T47D (cell line): Measurements from ENCODE around the gene FSD1.

Source experiments
- DNase-seq, 2 experiments: peaks; one replicate each; pipeline versions ENCODE4 v3.0.0 to v3.0.0-alpha.2; 2011 to 2012; ENCODE audit warnings: low read depth in 1 of 2, low spot score in 1 of 2
- JUND ChIP-seq: IDR thresholded peaks from 2 replicates; pipeline ENCODE4 v1.6.1; 2012; ENCODE audit warnings: low read depth
- in situ Hi-C: cut with HindIII; loops from 2 replicates; pipeline ENCODE4 v1.10.0; 2016; ENCODE audit warnings: low sequenced_read_pairs, low pct_unique_long_range_greater_than_20kb

The FSD1 gene

GRCh38 chr19:4313847-4314490, 9.6 kb downstream of the FSD1 start:
- TF ChIP-seq JUND: no peak
- in situ Hi-C loops: no loop called here

GRCh38 chr19:4316956-4317355, 12.6 kb downstream of the FSD1 start:
- in situ Hi-C loops: no loop called here
- no peak for DNase-seq
- no peak for TF ChIP-seq JUND

More at GRCh38 chr19:4313847-4314490, 9.6 kb downstream of the FSD1 start:
- no peak for DNase-seq

- in situ Hi-C loops: no loop called here
- no peak for TF ChIP-seq JUND
- DNase-seq: no peak
Measured at GRCh38 chr19:4318460-4318859, 14.1 kb downstream of the FSD1 start.

- no peak for TF ChIP-seq JUND
- no peak for DNase-seq
- in situ Hi-C loops: no loop called here
Measured at GRCh38 chr19:4319067-4319718, 14.8 kb downstream of the FSD1 start.

GRCh38 chr19:4320419-4320818, 16.0 kb downstream of the FSD1 start:
- DNase-seq: no peak
- in situ Hi-C loops: no loop called here
- no peak for TF ChIP-seq JUND

GRCh38 chr19:4322942-4323665, 18.7 kb downstream of the FSD1 start:
- DNase-seq: no peak
- in situ Hi-C loops: no loop called here
- no peak for TF ChIP-seq JUND

DNA sequence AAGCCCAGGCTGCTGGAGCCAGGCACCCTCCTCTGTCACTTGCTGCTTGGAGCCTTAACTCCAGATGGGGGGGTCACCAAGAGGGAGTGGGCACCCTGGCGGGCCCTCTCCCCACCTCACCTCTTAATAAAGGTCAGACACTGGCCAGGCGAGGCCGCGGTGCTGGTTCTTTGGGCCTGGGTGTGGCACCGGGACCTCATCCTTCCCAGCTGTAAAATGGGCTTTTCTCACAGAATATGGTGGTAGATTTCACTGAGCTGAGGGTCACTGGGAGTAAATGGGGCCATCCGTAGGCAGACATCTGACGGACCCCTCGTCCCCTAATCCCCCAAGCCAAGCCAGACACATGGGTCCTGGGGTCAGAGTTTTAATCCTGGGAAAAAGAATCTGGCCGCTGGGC, 19.3 kb downstream of the FSD1 start:
- no peak for TF ChIP-seq JUND
- no peak for DNase-seq
- in situ Hi-C loops: no loop called here

GRCh38 chr19:4324228-4324627, 19.8 kb downstream of the FSD1 start:
- TF ChIP-seq JUND: no peak
- in situ Hi-C loops: no loop called here
- no peak for DNase-seq

GRCh38 chr19:4326215-4326836, 21.9 kb downstream of the FSD1 start:
- DNase-seq: no peak
- no peak for TF ChIP-seq JUND
- in situ Hi-C loops: no loop called here

- in situ Hi-C loops: no loop called here
- no peak for DNase-seq
- TF ChIP-seq JUND: no peak
Measured at GRCh38 chr19:4326837-4327251, 22.4 kb downstream of the FSD1 start.

- in situ Hi-C loops: no loop called here
- no peak for TF ChIP-seq JUND
- peak in 1 of 2 experiments; percentile 34 for DNase-seq
Measured at GRCh38 chr19:4327252-4327876, 23.0 kb downstream of the FSD1 start.

- TF ChIP-seq JUND: no peak
- in situ Hi-C loops: no loop called here
- no peak for DNase-seq
Measured at GRCh38 chr19:4327877-4328242, 23.5 kb downstream of the FSD1 start.
